GM19351 (cell line): Measurements from ENCODE around the gene ADORA1.

Source experiments
- ATAC-seq: cut with Tn5 transposase; IDR thresholded peaks from one replicate; pipeline ENCODE4 v1.9.1; 2021; ENCODE audit warnings: mild to moderate bottlenecking, moderate library complexity; ENCODE audit not compliant: unreplicated experiment

ADORA1 gene

DNA sequence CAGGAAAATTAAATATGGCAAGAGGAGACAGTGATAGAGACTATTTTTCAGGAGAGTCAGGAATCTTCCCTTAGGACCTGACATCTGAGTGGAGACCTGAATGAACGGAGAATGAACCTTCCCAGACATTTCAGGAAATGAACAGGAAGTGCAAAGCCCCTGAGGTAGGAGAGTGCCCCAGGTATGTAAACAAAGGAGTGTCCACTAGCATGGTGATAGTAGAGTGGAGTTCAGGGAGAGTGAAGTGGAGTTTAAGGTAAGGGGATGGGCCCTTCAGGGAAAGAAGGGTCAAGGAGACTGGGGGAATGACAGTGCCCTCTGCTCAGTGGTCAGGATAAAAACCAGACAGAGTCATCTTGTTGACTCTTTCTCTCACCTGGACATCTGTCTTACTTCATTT, 28.8 kb downstream of the ADORA1 start:
- ATAC-seq = no peak

- ATAC-seq = no peak
Measured at GRCh38 chr1:203158423-203158822, 30.9 kb downstream of the ADORA1 start.

GRCh38 chr1:203158960-203159665, 31.6 kb downstream of the ADORA1 start:
- no peak for ATAC-seq

DNA sequence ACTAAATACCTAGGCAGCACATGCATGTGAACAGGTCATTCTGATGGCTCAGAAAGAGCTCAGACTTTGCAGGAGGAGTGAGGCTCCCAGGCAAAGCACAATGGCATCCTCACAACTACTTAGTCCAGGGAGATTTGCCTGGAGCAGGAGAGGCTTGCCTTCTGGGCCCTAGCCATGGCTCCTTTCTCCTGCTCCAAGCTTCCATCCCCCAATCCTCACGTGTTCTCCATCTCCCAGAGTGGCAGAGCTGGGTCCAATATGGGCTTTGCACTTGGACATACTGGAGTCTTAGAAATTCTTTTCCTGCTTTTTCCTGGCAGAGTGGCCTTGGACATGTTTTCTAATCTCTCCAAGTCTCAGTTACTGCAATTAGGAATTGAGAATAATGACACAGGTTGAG, 32.3 kb downstream of the ADORA1 start:
- ATAC-seq = no peak

- ATAC-seq = no peak
Measured at GRCh38 chr1:203161175-203161574, 33.6 kb downstream of the ADORA1 start.

DNA sequence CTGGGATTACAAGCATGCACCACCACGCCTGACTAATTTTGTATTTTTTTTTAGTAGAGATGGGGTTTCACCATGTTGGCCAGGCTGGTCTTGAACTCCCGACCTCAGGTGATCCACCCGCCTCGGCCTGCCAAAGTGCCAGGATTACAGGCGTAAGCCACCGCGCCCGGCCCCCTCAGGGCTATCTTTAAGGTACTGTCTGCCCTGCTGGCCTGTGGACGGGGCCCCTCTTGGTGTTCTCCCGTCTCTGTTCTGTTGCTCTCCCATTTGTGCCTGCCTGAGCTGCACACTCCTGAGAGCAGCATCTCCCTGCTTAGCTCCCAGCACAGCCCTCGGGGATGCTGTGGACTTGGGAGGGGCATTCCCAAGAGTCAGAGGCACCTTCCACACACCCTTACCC, 34.2 kb downstream of the ADORA1 start:
- ATAC-seq = no peak

DNA sequence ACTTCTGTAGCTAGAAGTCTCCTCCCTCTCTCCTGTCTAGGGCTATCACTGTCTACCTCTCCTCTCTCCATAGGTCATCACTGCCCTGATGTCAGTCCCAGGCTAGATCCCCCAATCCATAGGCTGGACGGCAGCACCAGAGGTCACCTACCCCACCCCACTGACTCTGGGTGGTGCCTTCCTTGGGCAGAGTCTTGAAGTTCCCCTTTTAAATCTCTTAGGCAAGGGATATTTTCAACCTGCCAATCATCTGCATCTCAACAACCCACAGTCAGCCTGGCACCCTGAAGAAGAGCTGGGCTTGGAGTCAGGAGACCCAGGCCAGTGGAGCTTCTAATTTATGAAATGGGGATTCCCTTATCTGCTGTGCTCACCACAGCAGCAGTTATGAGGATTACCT, 34.9 kb downstream of the ADORA1 start:
- ATAC-seq = no peak

GRCh38 chr1:203163891-203164635, 36.5 kb downstream of the ADORA1 start:
- no peak for ATAC-seq

GRCh38 chr1:203165101-203165799, 37.7 kb downstream of the ADORA1 start:
- ATAC-seq = no peak

GRCh38 chr1:203165800-203166161, 38.3 kb downstream of the ADORA1 start:
- no peak for ATAC-seq

DNA sequence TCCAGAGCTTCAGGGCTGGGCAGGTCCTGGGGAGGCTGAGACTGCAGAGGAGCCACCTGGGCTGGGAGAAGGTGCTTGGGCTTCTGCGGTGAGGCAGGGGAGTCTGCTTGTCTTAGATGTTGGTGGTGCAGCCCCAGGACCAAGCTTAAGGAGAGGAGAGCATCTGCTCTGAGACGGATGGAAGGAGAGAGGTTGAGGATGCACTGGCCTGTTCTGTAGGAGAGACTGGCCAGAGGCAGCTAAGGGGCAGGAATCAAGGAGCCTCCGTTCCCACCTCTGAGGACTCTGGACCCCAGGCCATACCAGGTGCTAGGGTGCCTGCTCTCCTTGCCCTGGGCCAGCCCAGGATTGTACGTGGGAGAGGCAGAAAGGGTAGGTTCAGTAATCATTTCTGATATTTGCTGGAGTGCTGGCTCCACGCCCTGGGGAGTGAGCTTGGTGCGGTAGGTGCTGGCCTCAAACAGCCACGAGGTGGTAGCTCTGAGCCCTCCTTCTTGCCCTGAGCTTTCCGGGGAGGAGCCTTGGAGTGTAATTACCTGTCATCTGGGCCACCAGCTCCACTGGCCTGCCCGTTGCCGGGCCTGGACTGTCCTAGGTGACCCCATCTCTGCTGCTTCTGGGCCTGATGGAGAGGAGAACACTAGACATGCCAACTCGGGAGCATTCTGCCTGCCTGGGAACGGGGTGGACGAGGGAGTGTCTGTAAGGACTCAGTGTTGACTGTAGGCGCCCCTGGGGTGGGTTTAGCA, 38.8 kb downstream of the ADORA1 start:
- no peak for ATAC-seq

DNA sequence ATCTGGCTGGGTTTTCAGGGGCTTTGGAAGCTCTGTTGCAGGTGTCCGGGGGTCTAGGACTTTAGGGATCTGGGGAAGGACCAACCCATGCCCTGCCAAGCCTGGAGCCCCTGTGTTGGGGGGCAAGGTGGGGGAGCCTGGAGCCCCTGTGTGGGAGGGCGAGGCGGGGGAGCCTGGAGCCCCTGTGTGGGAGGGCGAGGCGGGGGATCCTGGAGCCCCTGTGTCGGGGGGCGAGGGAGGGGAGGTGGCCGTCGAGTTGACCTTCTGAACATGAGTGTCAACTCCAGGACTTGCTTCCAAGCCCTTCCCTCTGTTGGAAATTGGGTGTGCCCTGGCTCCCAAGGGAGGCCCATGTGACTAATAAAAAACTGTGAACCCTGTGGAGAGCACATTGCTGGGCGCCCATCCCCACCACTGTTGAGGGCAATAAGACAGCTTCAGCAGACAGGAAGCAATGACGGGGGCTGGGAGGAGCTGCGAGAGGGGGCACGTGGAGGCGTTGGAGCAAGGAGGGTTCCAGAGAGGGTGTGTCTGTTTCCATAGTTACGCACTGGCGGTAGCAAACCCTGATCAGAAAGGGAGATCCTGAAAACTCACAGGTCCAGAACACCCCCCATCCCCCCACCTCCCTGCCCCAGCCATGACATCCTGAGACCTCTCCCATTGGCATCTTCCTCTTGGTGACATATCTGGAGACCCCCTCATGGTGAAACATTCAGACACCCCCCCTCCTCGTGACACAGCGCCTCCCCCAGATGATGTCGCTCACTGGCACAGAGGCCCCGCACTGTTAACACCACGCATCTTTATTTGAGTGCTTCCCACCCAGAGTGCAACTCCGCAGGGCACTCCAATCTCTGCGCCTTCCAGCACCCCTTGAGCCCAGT, 39.7 kb downstream of the ADORA1 start:
- no peak for ATAC-seq

- ATAC-seq = no peak
Measured at GRCh38 chr1:203167913-203168200, 40.3 kb downstream of the ADORA1 start.

GRCh38 chr1:203168256-203168786, 40.8 kb downstream of the ADORA1 start:
- no peak for ATAC-seq

- ATAC-seq = no peak
Measured at GRCh38 chr1:203168991-203169390, 41.5 kb downstream of the ADORA1 start.

DNA sequence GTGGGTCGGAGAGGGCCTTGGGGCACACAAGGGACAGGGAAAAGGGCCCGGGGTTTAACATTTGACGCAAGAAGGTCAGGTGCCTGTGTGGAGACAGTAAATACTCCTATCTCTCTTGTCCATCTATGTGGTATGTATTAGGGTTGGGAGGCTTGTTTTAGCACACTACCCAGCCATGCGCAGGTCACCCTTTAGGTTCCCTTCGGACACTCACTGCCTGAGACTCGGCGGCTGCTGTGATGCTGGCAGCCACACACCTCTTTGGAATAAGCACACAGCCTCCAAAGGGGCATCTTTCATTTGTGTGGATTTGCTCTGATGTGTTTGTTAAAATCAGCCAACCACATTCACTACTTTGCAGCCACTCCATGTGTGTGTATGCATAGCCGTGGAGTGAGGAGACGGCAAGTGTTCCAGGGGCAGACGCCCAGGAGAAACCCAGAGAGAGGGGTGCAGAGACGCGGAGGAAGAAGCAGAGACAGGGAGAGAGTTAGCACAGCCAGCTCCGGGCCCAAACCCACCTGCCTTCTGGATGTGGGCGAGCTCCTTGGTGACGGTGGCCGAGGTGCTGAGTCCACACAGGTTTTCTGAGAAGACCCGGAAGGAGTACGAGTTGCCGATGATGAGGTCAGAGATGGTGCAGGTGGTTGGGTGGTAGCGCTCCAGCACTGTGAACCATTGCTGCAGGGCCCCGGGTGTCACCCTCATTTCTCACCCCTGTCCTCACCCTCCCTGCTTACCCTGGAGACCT, 42.4 kb downstream of the ADORA1 start:
- ATAC-seq = no peak

DNA sequence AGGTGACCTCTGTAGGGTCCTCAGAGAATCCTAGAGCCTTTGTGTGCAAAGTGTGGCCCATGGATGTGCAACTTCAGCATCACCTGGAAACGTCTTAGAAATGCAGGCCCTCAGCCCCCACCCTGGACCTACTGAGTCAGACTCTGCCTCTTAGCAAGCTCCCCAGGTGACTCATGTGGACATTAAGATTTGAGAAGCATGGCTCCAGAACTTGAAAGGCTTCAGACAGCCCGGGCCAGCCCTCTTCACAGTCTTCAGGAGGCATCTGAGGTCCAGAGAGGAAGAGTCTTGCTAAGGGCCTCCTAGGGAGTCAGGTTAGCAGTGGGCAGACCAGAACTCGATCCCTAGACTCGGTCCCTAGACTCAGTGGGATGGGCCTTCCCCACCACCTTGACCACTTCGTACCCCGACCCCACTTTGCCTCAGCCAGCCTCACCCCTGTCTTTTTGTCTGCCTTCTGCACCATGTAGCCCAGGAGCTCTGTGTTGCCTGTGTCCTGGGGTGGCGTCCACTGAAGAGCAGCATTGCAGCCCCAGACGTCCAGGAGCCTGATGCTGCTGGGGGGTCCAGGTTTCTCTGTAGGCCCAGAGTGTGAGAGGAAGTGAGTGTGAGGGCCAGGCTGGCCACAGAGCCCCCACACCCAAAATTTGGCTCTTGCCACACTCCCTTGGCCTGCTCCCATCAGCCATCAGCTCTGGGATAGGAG, 43.3 kb downstream of the ADORA1 start:
- no peak for ATAC-seq

- ATAC-seq = no peak
Measured at GRCh38 chr1:203171341-203172183, 44.0 kb downstream of the ADORA1 start.
